ENCODE measurements around the gene ARHGEF33. TPM values are rescaled to one million over a fixed set of nuclear protein-coding genes. Genes with fewer than 3 reads are reported as not detected.

The ARHGEF33 gene
- total and polyA plus RNA-seq, 2 of the 8 experiments (the other 6 are each of a cell fraction or from before 2014, with no cell fraction given): 0.09 to 0.95 TPM

DNA sequence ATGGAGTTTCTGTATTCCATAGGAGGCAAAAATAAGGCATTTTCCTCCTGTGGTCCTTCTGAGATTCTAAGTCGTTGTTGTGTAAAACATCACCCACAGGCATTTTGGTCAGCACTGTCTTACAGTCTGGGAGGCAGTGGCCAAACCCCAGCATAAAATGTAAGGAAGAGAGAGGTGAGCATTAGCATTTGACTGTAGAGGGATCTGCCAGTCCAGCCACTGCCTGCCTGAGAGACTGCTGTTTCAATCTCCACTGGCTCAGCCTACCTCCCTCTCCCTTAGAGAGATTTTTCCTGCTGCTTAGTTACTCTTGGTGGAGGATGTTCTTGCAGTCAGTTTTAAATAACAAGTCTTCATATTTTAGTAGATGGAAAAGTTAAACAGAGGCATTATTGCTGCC, 77.0 kb downstream of the ARHGEF33 start:
- Histone ChIP-seq H3K4ac (replicated peaks; ENCODE audit: insufficient read length, low read depth, low read length) (no peak overlapping the region), H3K9me3 (ENCODE audit: insufficient read depth in 2 of 2, low read depth in 1 of 2, low read length in 1 of 2) (no peaks in the 10 kb centered on the region; a peak in 1 of 4 replicates), H3K4me3 (ENCODE audit: extremely low read depth in 1 of 4, insufficient read depth in 2 of 4, low read depth in 3 of 4, low read length in 4 of 4) (no peak overlapping the region), H2AFZ (ENCODE audit: low read length) (no peak overlapping the region), H4K91ac (replicated peaks; ENCODE audit: insufficient read length, low read length) (no peak overlapping the region), H3K14ac (ENCODE audit: insufficient read length) (no peak overlapping the region), H2BK20ac (ENCODE audit: low read length) (no peak overlapping the region), H3K27ac (ENCODE audit: low read depth, low read length) (no peak overlapping the region), H2AK5ac (ENCODE audit: low read depth, low read length) (no peak overlapping the region), H3K79me2 (ENCODE audit: control insufficient read depth in 1 of 2, insufficient read depth in 2 of 2, low read length in 2 of 2) (no peaks in the 10 kb centered on the region), H2BK5ac (ENCODE audit: low read depth, low read length) (no peak overlapping the region), H4K5ac (ENCODE audit: insufficient read length, low read depth, low read length) (no peak overlapping the region), H3K9ac (replicated peaks in 1 of 4; ENCODE audit: extremely low read depth in 1 of 4, low read depth in 3 of 4, low read length in 3 of 4) (no peak overlapping the region), H3K79me1 (ENCODE audit: low read depth, low read length) (no peaks in the 10 kb centered on the region), H3K23ac (ENCODE audit: insufficient read length) (no peak overlapping the region), H2BK12ac (ENCODE audit: low read depth, low read length) (no peak overlapping the region), H2BK120ac (replicated peaks; ENCODE audit: low read depth, low read length) (no peak overlapping the region), H3K18ac (ENCODE audit: extremely low read depth, low read length) (no peak overlapping the region), H3K56ac (replicated peaks; ENCODE audit: insufficient read length, low read depth, low read length) (no peak overlapping the region), H3K27me3 (replicated peaks in 1 of 4; ENCODE audit: control insufficient read depth in 3 of 4, extremely low read depth in 1 of 4, insufficient read depth in 3 of 4, low read length in 3 of 4) (peaks cover 0 to 2% (median 0%) of the 10 kb centered on the region in 4 experiments; a peak in 1 of 7 replicates), H3K23me2 (ENCODE audit: low read depth, low read length) (no peaks in the 10 kb centered on the region), H4K8ac (ENCODE audit: extremely low read depth, insufficient read depth, low read length) (no peak overlapping the region), H4K20me1 (replicated peaks in 1 of 2; ENCODE audit: control insufficient read depth in 1 of 2, insufficient read depth in 2 of 2, low read length in 2 of 2) (no peaks in the 10 kb centered on the region), H3K4me2 (ENCODE audit: insufficient read depth in 1 of 2, low read depth in 2 of 2, low read length in 2 of 2) (no peak overlapping the region), H3K36me3 (ENCODE audit: control insufficient read depth in 2 of 4, insufficient read depth in 4 of 4, low read length in 3 of 4) (no peaks in the 10 kb centered on the region), H2BK15ac (ENCODE audit: low read length) (no peak overlapping the region), H3K4me1 (replicated peaks in 1 of 4; ENCODE audit: control insufficient read depth in 3 of 4, insufficient read depth in 4 of 4, low read length in 3 of 4) (peaks cover 0 to 11% (median 1%) of the 10 kb centered on the region in 4 experiments; a peak in 1 of 7 replicates)
- no peak for FAIRE-seq
- ChIA-PET CTCF (ENCODE audit: partially characterized antibody) (interaction anchor here (1.2 kb wide), 1 partner anchor 26 kb away, joined by 3 read pairs; no protein-coding TSS in a partner anchor), POLR2A (ENCODE audit: partially characterized antibody) (no interaction called here)
- TF ChIP-seq POLR2AphosphoS5 (IDR thresholded peaks at IDR 0.05; ENCODE audit: low read depth, low read length) (no peak), SIX5 (IDR thresholded peaks at IDR 0.05; ENCODE audit: low read depth, low read length) (no peak), JUND (IDR thresholded peaks at IDR 0.05; ENCODE audit: low read length) (no peak), CREB1 (IDR thresholded peaks at IDR 0.05) (no peak), SIRT6 (IDR thresholded peaks at IDR 0.05; ENCODE audit: low read length) (no peak), NRF1 (IDR thresholded peaks at IDR 0.05; ENCODE audit: low read depth, low read length) (no peak), KDM4A (IDR thresholded peaks at IDR 0.05; ENCODE audit: low read depth, low read length, severe bottlenecking) (no peak), RAD21 (IDR thresholded peaks at IDR 0.05 in 1 of 2, conservative IDR thresholded peaks at IDR 0.05 in 1 of 2; ENCODE audit: low read depth in 2 of 2, low read length in 2 of 2) (no peak), TAF1 (IDR thresholded peaks at IDR 0.05; ENCODE audit: low read depth, low read length) (no peak), TEAD4 (IDR thresholded peaks at IDR 0.05; ENCODE audit: low read depth, low read length) (no peak)
- TF ChIP-seq, protein P1, sequence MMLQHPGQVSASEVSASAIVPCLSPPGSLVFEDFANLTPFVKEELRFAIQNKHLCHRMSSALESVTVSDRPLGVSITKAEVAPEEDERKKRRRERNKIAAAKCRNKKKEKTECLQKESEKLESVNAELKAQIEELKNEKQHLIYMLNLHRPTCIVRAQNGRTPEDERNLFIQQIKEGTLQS (IDR thresholded peaks at IDR 0.05; ENCODE audit: insufficient read depth, low read depth, low read length): no peak
- no peak for DNase-seq (ENCODE audit: low read depth in 1 of 2, low spot score in 2 of 2)
- 58% methylated on average over 1 of the region's 1 CpG; no CpG with 5 or more reads in 1 of the 2 experiments for WGBS, 2 experiments (ENCODE audit: extremely low coverage in 1 of 2, insufficient coverage in 1 of 2, insufficient read length in 1 of 2, insufficient replicate concordance in 2 of 2, low coverage in 1 of 2, low lambda C conversion rate in 2 of 2, missing lambda C conversion rate in 1 of 2)
